ENCODE results near the gene KISS1. TPM values are rescaled to one million over a fixed set of nuclear protein-coding genes. Genes with fewer than 3 reads are reported as not detected.
A peak's percentile ranks its signal among the peaks of the same experiment; 100 is the strongest.

Gene KISS1
- total and polyA plus RNA-seq, 2 experiments from 2014 or later: 2.0 to 12.9 TPM

GRCh38 chr1:204201348-204202040 is 5.2 kb upstream of the KISS1 start:
- Histone ChIP-seq H3K9me2 (replicated peaks; ENCODE audit: insufficient read depth) (no peaks in the 10 kb centered on the region), H4K20me1 (ENCODE audit: insufficient read depth, poor library complexity, severe bottlenecking) (no peaks in the 10 kb centered on the region), H2AFZ (no peak overlapping the region), H3K4me3 (no peak overlapping the region), H3K27ac (no peak overlapping the region), H3K9me3 (ENCODE audit: low read depth) (no peaks in the 10 kb centered on the region), H3K79me2 (no peaks in the 10 kb centered on the region), H3K36me3 (replicated peaks; ENCODE audit: insufficient read depth, low read depth) (no peaks in the 10 kb centered on the region), H3K4me1 (ENCODE audit: insufficient read depth) (peaks cover 12% of the 10 kb centered on the region), H3K27me3 (no peaks in the 10 kb centered on the region), H3K4me2 (no peak overlapping the region)
- no peak for DNase-seq (ENCODE audit: low spot score)
- TF ChIP-seq EZH2phosphoT487 (IDR thresholded peaks at IDR 0.05; ENCODE audit: low read depth, severe bottlenecking, unreplicated experiment) (no peak), EZH2 (IDR thresholded peaks at IDR 0.05; ENCODE audit: borderline replicate concordance) (no peak)
- 62% methylated on average over 12 of the region's 12 CpGs for WGBS (ENCODE audit: low lambda C conversion rate, missing lambda C conversion rate)

- WGBS (ENCODE audit: low lambda C conversion rate, missing lambda C conversion rate): 82% methylated on average over 9 of the region's 9 CpGs
- H3K36me3 ChIP-seq (replicated peaks; ENCODE audit: insufficient read depth, low read depth): no peaks in the 10 kb centered on the region
- no peaks in the 10 kb centered on the region for H4K20me1 ChIP-seq (ENCODE audit: insufficient read depth, poor library complexity, severe bottlenecking)
- no peak overlapping the region for H3K4me3 ChIP-seq
- no peaks in the 10 kb centered on the region for H3K9me2 ChIP-seq (replicated peaks; ENCODE audit: insufficient read depth)
- H3K4me2 ChIP-seq: no peak overlapping the region
- no peak overlapping the region for H2AFZ ChIP-seq
- no peak for TF ChIP-seq EZH2phosphoT487 (IDR thresholded peaks at IDR 0.05; ENCODE audit: low read depth, severe bottlenecking, unreplicated experiment)
- TF ChIP-seq EZH2 (IDR thresholded peaks at IDR 0.05; ENCODE audit: borderline replicate concordance): no peak
- TF ChIP-seq, protein P1, sequence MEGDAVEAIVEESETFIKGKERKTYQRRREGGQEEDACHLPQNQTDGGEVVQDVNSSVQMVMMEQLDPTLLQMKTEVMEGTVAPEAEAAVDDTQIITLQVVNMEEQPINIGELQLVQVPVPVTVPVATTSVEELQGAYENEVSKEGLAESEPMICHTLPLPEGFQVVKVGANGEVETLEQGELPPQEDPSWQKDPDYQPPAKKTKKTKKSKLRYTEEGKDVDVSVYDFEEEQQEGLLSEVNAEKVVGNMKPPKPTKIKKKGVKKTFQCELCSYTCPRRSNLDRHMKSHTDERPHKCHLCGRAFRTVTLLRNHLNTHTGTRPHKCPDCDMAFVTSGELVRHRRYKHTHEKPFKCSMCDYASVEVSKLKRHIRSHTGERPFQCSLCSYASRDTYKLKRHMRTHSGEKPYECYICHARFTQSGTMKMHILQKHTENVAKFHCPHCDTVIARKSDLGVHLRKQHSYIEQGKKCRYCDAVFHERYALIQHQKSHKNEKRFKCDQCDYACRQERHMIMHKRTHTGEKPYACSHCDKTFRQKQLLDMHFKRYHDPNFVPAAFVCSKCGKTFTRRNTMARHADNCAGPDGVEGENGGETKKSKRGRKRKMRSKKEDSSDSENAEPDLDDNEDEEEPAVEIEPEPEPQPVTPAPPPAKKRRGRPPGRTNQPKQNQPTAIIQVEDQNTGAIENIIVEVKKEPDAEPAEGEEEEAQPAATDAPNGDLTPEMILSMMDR (IDR thresholded peaks at IDR 0.05; ENCODE audit: poor library complexity): no peak
- H3K79me2 ChIP-seq: no peaks in the 10 kb centered on the region
- peaks cover 12% of the 10 kb centered on the region for H3K4me1 ChIP-seq (ENCODE audit: insufficient read depth)
- no peaks in the 10 kb centered on the region for H3K9me3 ChIP-seq (ENCODE audit: low read depth)
- no peaks in the 10 kb centered on the region for H3K27me3 ChIP-seq
- no peak for DNase-seq (ENCODE audit: low spot score)
- H3K27ac ChIP-seq: peak overlapping the region; percentile 84
These were observed 3.3 kb upstream of the KISS1 start for GRCh38 chr1:204199579-204199978.

DNA sequence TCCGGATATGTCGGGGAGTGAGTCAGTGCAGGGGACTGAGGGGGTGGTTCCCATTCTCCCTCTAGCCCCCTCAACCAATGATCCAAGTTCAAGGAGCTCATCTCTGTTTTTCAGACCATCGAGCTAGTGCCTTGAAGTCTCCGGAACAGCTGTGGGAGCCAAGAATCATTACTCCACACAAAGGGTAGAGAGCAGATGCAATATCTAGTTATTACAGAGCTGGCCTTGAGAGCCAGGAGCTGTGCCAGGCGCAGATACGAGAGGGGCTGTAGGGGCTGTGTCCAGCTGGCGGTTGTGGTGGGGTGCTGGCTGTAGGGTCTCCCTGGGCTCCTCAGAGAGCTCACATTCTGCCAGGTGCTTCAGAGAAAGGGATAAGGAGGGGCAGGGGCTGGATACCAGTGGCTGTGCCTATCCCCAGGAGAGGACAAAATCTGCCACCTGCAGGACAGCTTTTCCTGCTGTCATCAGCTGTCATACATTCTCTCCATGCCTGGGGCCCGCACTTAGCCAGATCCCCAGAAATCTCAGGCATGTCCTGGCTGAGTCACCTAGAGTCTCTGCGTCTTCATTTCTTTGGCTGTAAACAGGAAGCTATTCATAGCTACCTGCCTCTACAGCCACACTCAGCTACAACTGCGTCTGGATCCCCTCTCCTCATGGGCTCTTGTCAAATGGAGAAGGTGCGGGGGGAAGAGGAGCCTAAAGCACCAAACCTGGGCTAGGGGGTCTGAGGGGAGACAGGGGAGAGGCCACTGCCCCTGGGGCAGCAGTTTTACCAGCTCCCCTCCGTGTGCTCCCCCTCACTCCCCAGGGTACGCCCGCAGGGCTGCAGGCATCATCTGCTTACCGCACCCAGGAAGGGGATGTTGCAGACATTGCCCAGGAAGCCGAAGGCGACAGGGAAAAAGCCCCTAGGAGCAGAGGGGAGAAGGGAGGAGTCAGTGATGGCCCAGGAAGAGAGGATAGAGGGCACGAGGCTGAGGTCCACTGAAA is 2.4 kb upstream of the KISS1 start:
- WGBS (ENCODE audit: low lambda C conversion rate, missing lambda C conversion rate): 62% methylated on average over 18 of the region's 18 CpGs
- H3K27me3 ChIP-seq: no peaks in the 10 kb centered on the region
- peak overlapping the region; percentile 84 for H3K27ac ChIP-seq
- no peaks in the 10 kb centered on the region for H3K9me2 ChIP-seq (replicated peaks; ENCODE audit: insufficient read depth)
- peaks cover 12% of the 10 kb centered on the region for H3K4me1 ChIP-seq (ENCODE audit: insufficient read depth)
- no peaks in the 10 kb centered on the region for H3K9me3 ChIP-seq (ENCODE audit: low read depth)
- H3K79me2 ChIP-seq: no peaks in the 10 kb centered on the region
- TF ChIP-seq EZH2phosphoT487 (IDR thresholded peaks at IDR 0.05; ENCODE audit: low read depth, severe bottlenecking, unreplicated experiment): no peak
- TF ChIP-seq, protein P1 (IDR thresholded peaks at IDR 0.05; ENCODE audit: poor library complexity): peak; percentile 33
- H3K4me2 ChIP-seq: no peak overlapping the region
- no peaks in the 10 kb centered on the region for H3K36me3 ChIP-seq (replicated peaks; ENCODE audit: insufficient read depth, low read depth)
- no peaks in the 10 kb centered on the region for H4K20me1 ChIP-seq (ENCODE audit: insufficient read depth, poor library complexity, severe bottlenecking)
- DNase-seq (ENCODE audit: low spot score): peak; percentile 78
- H2AFZ ChIP-seq: no peak overlapping the region
- H3K4me3 ChIP-seq: no peak overlapping the region

GRCh38 chr1:204197068-204197467 is 777 bp upstream of the KISS1 start:
- no peak for DNase-seq (ENCODE audit: low spot score)
- Histone ChIP-seq H3K4me3 (no peak overlapping the region), H4K20me1 (ENCODE audit: insufficient read depth, poor library complexity, severe bottlenecking) (no peaks in the 10 kb centered on the region), H3K4me1 (ENCODE audit: insufficient read depth) (peaks cover 12% of the 10 kb centered on the region), H3K27ac (no peak overlapping the region), H3K79me2 (no peaks in the 10 kb centered on the region), H3K4me2 (no peak overlapping the region), H2AFZ (no peak overlapping the region), H3K36me3 (replicated peaks; ENCODE audit: insufficient read depth, low read depth) (no peaks in the 10 kb centered on the region), H3K9me2 (replicated peaks; ENCODE audit: insufficient read depth) (no peaks in the 10 kb centered on the region), H3K9me3 (ENCODE audit: low read depth) (no peaks in the 10 kb centered on the region), H3K27me3 (no peaks in the 10 kb centered on the region)
- TF ChIP-seq, protein P1 (IDR thresholded peaks at IDR 0.05; ENCODE audit: poor library complexity): no peak
- TF ChIP-seq EZH2 (IDR thresholded peaks at IDR 0.05; ENCODE audit: borderline replicate concordance) (no peak), EZH2phosphoT487 (IDR thresholded peaks at IDR 0.05; ENCODE audit: low read depth, severe bottlenecking, unreplicated experiment) (no peak)
- 94% methylated on average over 5 of the region's 5 CpGs for WGBS (ENCODE audit: low lambda C conversion rate, missing lambda C conversion rate)

All from hepatocyte (in vitro differentiated cells).